Left renal pelvis (tissue), 4 donors: Measurements from ENCODE around the gene MANSC4. TPM values are rescaled to one million over a fixed set of nuclear protein-coding genes. Genes with fewer than 3 reads are reported as not detected.

Source experiments
- DNase-seq, 4 donors: peaks; one replicate each; pipeline ENCODE4 v3.0.0-alpha.2; 2013; ENCODE audit warnings: low read depth in 4 of 4, low spot score in 3 of 4
- polyA plus RNA-seq, 4 donors: library from polyadenylated mRNA; unstranded; fragments of 120-200 nt; gene quantifications; one replicate each; pipeline ENCODE4 v1.2.1, GENCODE V29; 2013; ENCODE audit not compliant: insufficient read length in 4 of 4

Gene MANSC4
- under 1 TPM; 0.26 to 0.40 (median 0.33) TPM for polyA plus RNA-seq

- DNase-seq: peak; percentile 43 to 64 (median 52)
Observed at GRCh38 chr12:27779920-27780611, at the start of gene MANSC4, which contains the start of gene KLHL42. TSS of gene MANSC4 (minus strand) at chr12:27780236. CDS start at chr12:27771276, 8,960 bp downstream. TSS of gene KLHL42 (plus strand) at chr12:27780233. CDS start at chr12:27780331, 98 bp downstream.

GRCh38 chr12:27828196-27828595 lies 48.2 kb upstream of the MANSC4 start:
- DNase-seq: no peak

GRCh38 chr12:27826076-27826475 lies 46.0 kb upstream of the MANSC4 start:
- no peak for DNase-seq

GRCh38 chr12:27824126-27824842 lies 44.2 kb upstream of the MANSC4 start:
- no peak for DNase-seq

- DNase-seq: no peak
Observed at GRCh38 chr12:27823038-27823437, 43.0 kb upstream of the MANSC4 start.

- no peak for DNase-seq
Observed at GRCh38 chr12:27822076-27822712, 42.2 kb upstream of the MANSC4 start.

- peak; percentile 47 to 69 (median 51) for DNase-seq
Observed at GRCh38 chr12:27821259-27821973, 41.4 kb upstream of the MANSC4 start.

- DNase-seq: no peak
Observed at GRCh38 chr12:27820564-27820963, 40.5 kb upstream of the MANSC4 start.

- DNase-seq: no peak
Observed at GRCh38 chr12:27818401-27818918, 38.4 kb upstream of the MANSC4 start.

GRCh38 chr12:27817766-27818165 lies 37.7 kb upstream of the MANSC4 start:
- no peak for DNase-seq

- no peak for DNase-seq
Observed at GRCh38 chr12:27814851-27815591, 35.0 kb upstream of the MANSC4 start.

GRCh38 chr12:27814411-27814810 lies 34.4 kb upstream of the MANSC4 start:
- no peak for DNase-seq

GRCh38 chr12:27812502-27812901 lies 32.5 kb upstream of the MANSC4 start:
- DNase-seq: no peak

- DNase-seq: no peak
Observed at GRCh38 chr12:27810756-27811155, 30.7 kb upstream of the MANSC4 start.

GRCh38 chr12:27808841-27809240 lies 28.8 kb upstream of the MANSC4 start:
- DNase-seq: no peak

GRCh38 chr12:27807063-27807703 lies 27.1 kb upstream of the MANSC4 start:
- DNase-seq: no peak

- no peak for DNase-seq
Observed at GRCh38 chr12:27806259-27806658, 26.2 kb upstream of the MANSC4 start.

- no peak for DNase-seq
Observed at GRCh38 chr12:27805238-27805637, 25.2 kb upstream of the MANSC4 start.

- DNase-seq: no peak
Observed at GRCh38 chr12:27802936-27803335, 22.9 kb upstream of the MANSC4 start.
